Endothelial cell of umbilical vein (primary cell): ENCODE data around the gene SLC6A6. TPM values are rescaled to one million over a fixed set of nuclear protein-coding genes. Genes with fewer than 3 reads are reported as not detected.

Experiments
- BruUV-seq: library from RNA; stranded (reverse); fragments of 400-500 nt; replicated peaks from 2 replicates; lab custom pipeline; 2021; lab: Mats Ljungman, UMichigan
- CTCF ChIA-PET: fragments of 300-600, 350-600 bp; sonication (Branson Sonifier 250); formaldehyde crosslinking; loops from one replicate; lab custom pipeline; 2021; ENCODE audit warnings: antibody characterized with exemption, inconsistent platforms; lab: Charles Lee
- POLR2A ChIA-PET: fragments of 300-600, 350-600 bp; sonication (Branson Sonifier 250); formaldehyde crosslinking; loops from one replicate; lab custom pipeline; 2021; ENCODE audit warnings: antibody characterized with exemption, inconsistent platforms; lab: Charles Lee
- DNase-seq: peaks from one replicate; pipeline ENCODE4 v3.0.0-alpha.2; 2011; ENCODE audit warnings: low read depth, low spot score
- FAIRE-seq: peaks from 2 replicates; lab custom pipeline; 2011; peaks lifted over from hg19 to GRCh38; lab: Jason Lieb, UNC
- H2AFZ ChIP-seq: 2 replicates; pipeline ENCODE4 v1.6.0; 2012; ENCODE audit warnings: low read depth, low read length, control low read depth, inconsistent platforms
- H3K27ac ChIP-seq: 2 replicates; pipeline ENCODE4 v1.5.1; 2011; ENCODE audit warnings: low read depth, mild to moderate bottlenecking, control low read depth, low read length, moderate library complexity; ENCODE audit not compliant: insufficient read depth
- H3K27me3 ChIP-seq, 2 experiments: 2 replicates each; pipeline versions ENCODE4 v1.6.0 to v1.6.1; 2011; ENCODE audit warnings: low read length in 2 of 2, mixed read lengths in 1 of 2; ENCODE audit not compliant: control insufficient read depth in 2 of 2, insufficient read depth in 2 of 2
- H3K36me3 ChIP-seq, 2 experiments: 2 replicates in 1 of 2; 3 replicates in 1 of 2; pipeline ENCODE4 v1.5.1; 2011; ENCODE audit warnings: low read length in 2 of 2, mild to moderate bottlenecking in 1 of 2, moderate library complexity in 1 of 2; ENCODE audit not compliant: control insufficient read depth in 2 of 2, insufficient read depth in 2 of 2; ENCODE audit errors: extremely low read depth in 1 of 2
- H3K4me1 ChIP-seq: 3 replicates; pipeline ENCODE4 v1.5.1; 2011; ENCODE audit warnings: mild to moderate bottlenecking, low read length; ENCODE audit not compliant: control insufficient read depth, insufficient read depth; ENCODE audit errors: extremely low read depth
- H3K4me2 ChIP-seq: 2 replicates; pipeline ENCODE4 v1.6.1; 2011; ENCODE audit warnings: low read length, control low read depth, mixed read lengths; ENCODE audit not compliant: insufficient read depth
- H3K4me3 ChIP-seq, 3 experiments: fragments of 200-600 bp in 1 of 3; sonication (generic), shearing (Covaris generic) in 1 of 3; replicated peaks in 1 of 3; 2 replicates each; pipeline ENCODE4 v1.5.1; 2011 to 2016; ENCODE audit warnings: control low read depth in 3 of 3, low read length in 3 of 3, mild to moderate bottlenecking in 2 of 3, inconsistent platforms in 1 of 3, low read depth in 1 of 3, moderate library complexity in 1 of 3; ENCODE audit not compliant: insufficient read depth in 1 of 3
- H3K79me2 ChIP-seq: 2 replicates; pipeline ENCODE4 v1.6.0; 2012; ENCODE audit warnings: low read length, inconsistent platforms; ENCODE audit not compliant: control insufficient read depth, insufficient read depth
- H3K9ac ChIP-seq: replicated peaks from 2 replicates; pipeline ENCODE3; 2011; ENCODE audit warnings: low read length, control low read depth; ENCODE audit not compliant: insufficient read depth; ENCODE audit errors: extremely low read depth
- H3K9me1 ChIP-seq: replicated peaks from 3 replicates; pipeline ENCODE4 v1.6.0; 2011; ENCODE audit warnings: mild to moderate bottlenecking, low read length; ENCODE audit not compliant: control insufficient read depth, insufficient read depth; ENCODE audit errors: extremely low read depth
- H3K9me3 ChIP-seq: replicated peaks from 2 replicates; pipeline ENCODE4 v1.5.1; 2012; ENCODE audit warnings: low read length, inconsistent platforms; ENCODE audit not compliant: control insufficient read depth, insufficient read depth
- H4K20me1 ChIP-seq: replicated peaks from 2 replicates; pipeline ENCODE3; 2011; ENCODE audit warnings: mild to moderate bottlenecking, low read length; ENCODE audit not compliant: control insufficient read depth, insufficient read depth; ENCODE audit errors: extremely low read depth
- EZH2 ChIP-seq: IDR thresholded peaks from 2 replicates; pipeline ENCODE4 v1.6.1; 2012; ENCODE audit warnings: borderline replicate concordance, low read depth, mild to moderate bottlenecking, moderate library complexity, low read length, inconsistent platforms; ENCODE audit not compliant: severe bottlenecking
- FOS ChIP-seq: IDR thresholded peaks from 2 replicates; pipeline ENCODE4 v1.6.1; 2011; ENCODE audit warnings: mild to moderate bottlenecking, low read length, moderate library complexity, borderline replicate concordance; ENCODE audit not compliant: insufficient read depth
- GATA2 ChIP-seq: IDR thresholded peaks from 2 replicates; pipeline ENCODE4 v1.7.0; 2011; ENCODE audit warnings: low read depth, mild to moderate bottlenecking, moderate library complexity, mixed read lengths, low read length; ENCODE audit not compliant: insufficient read length, insufficient read depth
- JUN ChIP-seq: IDR thresholded peaks from 2 replicates; pipeline ENCODE4 v1.6.1; 2011; ENCODE audit warnings: borderline replicate concordance, low read depth; ENCODE audit not compliant: insufficient read length, insufficient read depth
- MYC ChIP-seq: IDR thresholded peaks from one replicate; pipeline ENCODE4 v1.6.1; 2011; ENCODE audit warnings: mild to moderate bottlenecking, low read depth, low read length
- POLR2A ChIP-seq: IDR thresholded peaks from 2 replicates; pipeline ENCODE4 v1.6.1; 2012; ENCODE audit warnings: low read depth, mild to moderate bottlenecking, control low read depth, low read length
- POLR2AphosphoS5 ChIP-seq: IDR thresholded peaks from 2 replicates; pipeline ENCODE4 v1.6.1; 2012; ENCODE audit warnings: low read depth, mild to moderate bottlenecking, control low read depth, low read length, moderate library complexity; ENCODE audit not compliant: insufficient read depth
- dilution Hi-C: fragments of 300-500 bp; cut with MboI; formaldehyde crosslinking; loops from one replicate; pipeline ENCODE4 v1.15.0; 2019; ENCODE audit warnings: low sequenced_read_pairs; ENCODE audit not compliant: extremely low pct_ligation_motif_present
- intact Hi-C: fragments of 100-400 bp; cut with micrococcal nuclease; formaldehyde crosslinking; loops from one replicate; pipeline ENCODE4 v1.10.0; 2022
- polyA plus RNA-seq, 4 experiments: library from polyadenylated mRNA; depleted of rRNA in 3 of 4; stranded (reverse) in 3 of 4; unstranded in 1 of 4; fragments of >200 nt; gene quantifications; 2 replicates each; pipeline versions ENCODE4 v1.2.1 to v1.2.3, GENCODE V29; 2011 to 2012; ENCODE audit warnings: missing spikeins in 1 of 4
- total RNA-seq: library from RNA; stranded (reverse); gene quantifications from 2 replicates; pipeline ENCODE4 v1.2.3, GENCODE V29; 2021
- TF ChIP-seq, protein P1 (sequence below), 2 donors: IDR thresholded peaks; 1 replicate in 1 of 2; 2 replicates in 1 of 2; pipeline ENCODE4 v1.5.1; 2011; ENCODE audit warnings: low read length in 2 of 2, mild to moderate bottlenecking in 2 of 2, moderate library complexity in 2 of 2, control low read depth in 1 of 2, inconsistent platforms in 1 of 2, low read depth in 1 of 2; ENCODE audit not compliant: insufficient read depth in 1 of 2; ENCODE audit errors: extremely low read depth in 1 of 2
- TF ChIP-seq, protein P2 (sequence below): IDR thresholded peaks from 2 replicates; pipeline ENCODE4 v1.6.1; 2011; ENCODE audit not compliant: insufficient read depth, insufficient read length

The SLC6A6 gene
- total and polyA plus RNA-seq, 2 donors (not counting 3 experiments of a cell fraction or from before 2014, with no cell fraction given): 25.7 to 38.0 TPM

DNA sequence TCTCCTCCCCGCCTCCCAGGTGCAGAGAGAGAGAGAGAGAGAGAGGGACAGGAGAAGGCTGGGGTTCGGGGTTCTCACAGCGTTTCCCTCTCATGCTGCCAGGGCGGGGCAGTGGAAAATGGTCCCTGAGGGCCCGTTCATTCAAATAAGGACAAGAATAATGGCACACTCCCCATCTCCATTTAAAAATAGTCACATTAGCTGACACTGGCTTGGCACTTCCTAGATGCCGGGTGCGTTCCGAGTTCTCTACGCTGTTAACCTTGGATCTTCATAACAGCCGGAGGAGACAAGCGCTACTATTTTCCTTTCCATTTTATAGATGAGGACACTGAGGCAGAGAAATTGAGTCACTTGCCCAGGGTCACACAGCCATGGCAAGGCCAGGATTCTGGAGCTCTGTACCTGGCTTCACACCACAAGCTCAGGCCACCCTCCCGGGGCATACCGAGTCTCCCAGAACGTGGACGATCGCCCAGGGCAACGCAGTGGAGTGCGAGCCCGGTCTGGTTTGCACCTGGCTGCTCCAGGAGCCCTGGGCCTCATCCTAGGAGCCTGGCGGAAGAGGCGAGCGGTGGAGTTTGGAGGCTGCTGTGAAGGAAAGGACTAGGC is 608 bp upstream of the SLC6A6 start:
- DNase-seq (no peak), FAIRE-seq (no peak)
- no peak overlapping the region for H3K9ac ChIP-seq
- peaks cover 36% of the 10 kb centered on the region for H3K79me2 ChIP-seq
- dilution Hi-C loops: no loop called here
- CTCF ChIA-PET: interaction anchor here (0.7 to 4.5 kb wide), 9 partner anchors 34 to 126 kb away, joined by 3 to 37 read pairs (median 4); no protein-coding TSS in a partner anchor
- H4K20me1 ChIP-seq: no peaks in the 10 kb centered on the region
- H3K9me1 ChIP-seq: no peaks in the 10 kb centered on the region
- H2AFZ ChIP-seq: peak overlapping the region; percentile 50
- H3K4me3 ChIP-seq: peak overlapping the region in 1 of 3 experiments; percentile 90
- H3K27me3 ChIP-seq: no peaks in the 10 kb centered on the region
- BruUV-seq: no TSS peak
- no peak overlapping the region for H3K4me2 ChIP-seq
- H3K4me1 ChIP-seq: peaks cover 12% of the 10 kb centered on the region
- POLR2A ChIA-PET: interaction anchor here (0.6 to 0.7 kb wide), 2 partner anchors 53 to 73 kb away, joined by 3 read pairs; no protein-coding TSS in a partner anchor
- no peak overlapping the region for H3K27ac ChIP-seq
- intact Hi-C loops: loop anchor here (1.0 to 10.0 kb wide), 10 partner anchors 9 to 507 kb away; no protein-coding TSS in a partner anchor
- TF ChIP-seq GATA2 (no peak), POLR2AphosphoS5 (no peak), MYC (no peak), JUN (no peak), EZH2 (no peak), POLR2A (no peak), FOS (no peak)
- TF ChIP-seq, protein P1, sequence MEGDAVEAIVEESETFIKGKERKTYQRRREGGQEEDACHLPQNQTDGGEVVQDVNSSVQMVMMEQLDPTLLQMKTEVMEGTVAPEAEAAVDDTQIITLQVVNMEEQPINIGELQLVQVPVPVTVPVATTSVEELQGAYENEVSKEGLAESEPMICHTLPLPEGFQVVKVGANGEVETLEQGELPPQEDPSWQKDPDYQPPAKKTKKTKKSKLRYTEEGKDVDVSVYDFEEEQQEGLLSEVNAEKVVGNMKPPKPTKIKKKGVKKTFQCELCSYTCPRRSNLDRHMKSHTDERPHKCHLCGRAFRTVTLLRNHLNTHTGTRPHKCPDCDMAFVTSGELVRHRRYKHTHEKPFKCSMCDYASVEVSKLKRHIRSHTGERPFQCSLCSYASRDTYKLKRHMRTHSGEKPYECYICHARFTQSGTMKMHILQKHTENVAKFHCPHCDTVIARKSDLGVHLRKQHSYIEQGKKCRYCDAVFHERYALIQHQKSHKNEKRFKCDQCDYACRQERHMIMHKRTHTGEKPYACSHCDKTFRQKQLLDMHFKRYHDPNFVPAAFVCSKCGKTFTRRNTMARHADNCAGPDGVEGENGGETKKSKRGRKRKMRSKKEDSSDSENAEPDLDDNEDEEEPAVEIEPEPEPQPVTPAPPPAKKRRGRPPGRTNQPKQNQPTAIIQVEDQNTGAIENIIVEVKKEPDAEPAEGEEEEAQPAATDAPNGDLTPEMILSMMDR (IDR thresholded peaks at IDR 0.05; ENCODE audit: extremely low read depth in 1 of 2, insufficient read depth in 1 of 2, low read depth in 1 of 2, low read length in 2 of 2): no peak
- TF ChIP-seq, protein P2, sequence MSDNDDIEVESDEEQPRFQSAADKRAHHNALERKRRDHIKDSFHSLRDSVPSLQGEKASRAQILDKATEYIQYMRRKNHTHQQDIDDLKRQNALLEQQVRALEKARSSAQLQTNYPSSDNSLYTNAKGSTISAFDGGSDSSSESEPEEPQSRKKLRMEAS: no peak
- H3K9me3 ChIP-seq: no peaks in the 10 kb centered on the region
- H3K36me3 ChIP-seq: no peaks in the 10 kb centered on the region
